ENCODE data around the gene NEO1. TPM values are rescaled to one million over a fixed set of nuclear protein-coding genes. Genes with fewer than 3 reads are reported as not detected.

NEO1 gene
- polyA plus RNA-seq, 1 donor (not counting 4 experiments of a cell fraction or from before 2014, with no cell fraction given) = 4.4 TPM

- Histone ChIP-seq H3K27me3 (ENCODE audit: control insufficient read depth, extremely low read depth, insufficient read depth, low read length) (peaks cover 16% of the 10 kb centered on the region), H3K27ac (ENCODE audit: control insufficient read depth, insufficient read depth, low read length) (no peak overlapping the region), H4K20me1 (ENCODE audit: control insufficient read depth, extremely low read depth, insufficient read depth, low read length) (no peaks in the 10 kb centered on the region), H3K4me1 (ENCODE audit: control insufficient read depth, extremely low read depth, insufficient read depth, low read length) (no peaks in the 10 kb centered on the region), H3K4me3 (ENCODE audit: control insufficient read depth in 2 of 3, extremely low read depth in 1 of 3, insufficient read depth in 2 of 3, low read depth in 1 of 3, low read length in 3 of 3) (no peak overlapping the region), H2AFZ (ENCODE audit: control insufficient read depth, low read length) (no peak overlapping the region), H3K9me3 (ENCODE audit: control insufficient read depth, low read depth, low read length) (no peaks in the 10 kb centered on the region), H3K9ac (ENCODE audit: control insufficient read depth, extremely low read depth, insufficient read depth, low read length) (no peak overlapping the region), H3K79me2 (ENCODE audit: control insufficient read depth, insufficient read depth, low read length) (no peaks in the 10 kb centered on the region), H3K9me1 (ENCODE audit: control insufficient read depth, extremely low read depth, insufficient read depth, low read length) (no peaks in the 10 kb centered on the region), H3K36me3 (ENCODE audit: control insufficient read depth in 2 of 2, extremely low read depth in 1 of 2, insufficient read depth in 2 of 2, low read length in 2 of 2) (no peaks in the 10 kb centered on the region), H3K4me2 (ENCODE audit: control insufficient read depth, extremely low read depth, insufficient read depth, low read depth, low read length) (no peak overlapping the region)
- dilution Hi-C loops (cut with MboI; ENCODE audit: extremely low pct_ligation_motif_present, low sequenced_read_pairs) = no loop called here
- no peak for FAIRE-seq
- TF ChIP-seq EZH2 (IDR thresholded peaks at IDR 0.05; ENCODE audit: low read length) (no peak), CTCF (optimal IDR thresholded peaks at IDR 0.05 in 1 of 3, IDR thresholded peaks at IDR 0.05 in 1 of 3, conservative IDR thresholded peaks at IDR 0.05 in 1 of 3; ENCODE audit: extremely low read depth in 1 of 3, insufficient read depth in 2 of 3, low read length in 3 of 3) (no peak)
- no peak for DNase-seq (ENCODE audit: low read depth, low spot score)
Measured at GRCh38 chr15:73322665-73323373, 270.6 kb downstream of the NEO1 start.

DNA sequence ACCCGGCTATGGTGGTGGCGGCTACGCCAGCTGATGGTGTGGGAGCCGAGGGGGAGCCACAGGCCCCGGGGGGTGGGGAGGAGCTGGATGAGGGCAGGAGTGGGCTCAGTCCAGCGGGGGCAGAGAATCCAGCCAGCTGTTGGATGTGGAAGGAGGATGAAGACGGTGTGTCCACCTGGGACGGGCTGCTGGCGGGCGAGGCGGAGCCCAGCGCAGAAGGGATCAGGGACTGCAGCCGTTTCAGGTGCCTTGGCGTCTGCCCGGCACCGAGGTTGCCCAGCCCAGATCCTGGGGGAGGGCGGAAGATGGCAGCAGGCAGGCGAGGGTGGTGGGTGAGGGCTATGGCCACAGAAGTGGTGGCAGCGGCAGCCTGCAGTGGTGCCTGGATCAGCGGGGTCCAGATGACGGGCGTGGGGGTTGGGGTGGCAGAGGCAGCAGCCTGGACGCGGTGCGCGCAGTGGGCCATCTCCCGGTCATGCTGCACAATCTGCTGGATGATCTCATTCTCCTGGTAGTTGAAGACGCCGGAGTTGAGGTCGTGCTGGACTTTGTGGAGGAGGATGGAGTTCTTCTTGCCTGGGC lies 271.2 kb downstream of the NEO1 start:
- DNase-seq (ENCODE audit: low read depth, low spot score) (no peak), FAIRE-seq (no peak)
- dilution Hi-C loops (cut with MboI; ENCODE audit: extremely low pct_ligation_motif_present, low sequenced_read_pairs) = no loop called here
- Histone ChIP-seq H2AFZ (ENCODE audit: control insufficient read depth, low read length) (no peak overlapping the region), H3K4me2 (ENCODE audit: control insufficient read depth, extremely low read depth, insufficient read depth, low read depth, low read length) (no peak overlapping the region), H3K4me3 (ENCODE audit: control insufficient read depth in 2 of 3, extremely low read depth in 1 of 3, insufficient read depth in 2 of 3, low read depth in 1 of 3, low read length in 3 of 3) (no peak overlapping the region), H3K27ac (ENCODE audit: control insufficient read depth, insufficient read depth, low read length) (no peak overlapping the region), H3K27me3 (ENCODE audit: control insufficient read depth, extremely low read depth, insufficient read depth, low read length) (peaks cover 11% of the 10 kb centered on the region), H3K4me1 (ENCODE audit: control insufficient read depth, extremely low read depth, insufficient read depth, low read length) (no peaks in the 10 kb centered on the region), H3K79me2 (ENCODE audit: control insufficient read depth, insufficient read depth, low read length) (no peaks in the 10 kb centered on the region), H3K36me3 (ENCODE audit: control insufficient read depth in 2 of 2, extremely low read depth in 1 of 2, insufficient read depth in 2 of 2, low read length in 2 of 2) (no peaks in the 10 kb centered on the region), H3K9ac (ENCODE audit: control insufficient read depth, extremely low read depth, insufficient read depth, low read length) (no peak overlapping the region), H3K9me1 (ENCODE audit: control insufficient read depth, extremely low read depth, insufficient read depth, low read length) (no peaks in the 10 kb centered on the region), H3K9me3 (ENCODE audit: control insufficient read depth, low read depth, low read length) (no peaks in the 10 kb centered on the region), H4K20me1 (ENCODE audit: control insufficient read depth, extremely low read depth, insufficient read depth, low read length) (no peaks in the 10 kb centered on the region)
- TF ChIP-seq CTCF (optimal IDR thresholded peaks at IDR 0.05 in 1 of 3, IDR thresholded peaks at IDR 0.05 in 1 of 3, conservative IDR thresholded peaks at IDR 0.05 in 1 of 3; ENCODE audit: extremely low read depth in 1 of 3, insufficient read depth in 2 of 3, low read length in 3 of 3) = no peak
- no peak for TF ChIP-seq EZH2 (IDR thresholded peaks at IDR 0.05; ENCODE audit: low read length)

Data from keratinocyte (primary cell).